ENCODE results near the gene SMARCAD1.

DNA sequence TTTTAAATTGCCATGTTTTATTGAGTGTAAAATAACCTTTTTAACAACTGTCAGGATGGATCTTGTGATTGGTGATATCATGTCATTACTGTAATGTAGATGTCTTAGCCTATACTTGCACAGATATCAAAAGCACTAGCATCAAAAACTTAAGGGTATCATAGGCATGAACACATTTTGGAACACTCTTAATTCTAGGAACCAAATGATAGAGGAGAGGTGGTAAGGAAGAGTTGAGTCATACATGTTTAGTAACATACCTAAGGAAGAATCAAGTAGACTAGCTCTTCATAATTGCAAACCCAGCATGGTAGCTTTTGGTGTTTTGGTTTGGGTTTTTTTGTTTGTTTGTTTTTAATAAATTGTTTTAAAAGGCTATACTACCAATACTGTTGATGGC lies 43.4 kb downstream of the SMARCAD1 start:
- TF ChIP-seq, protein P1, sequence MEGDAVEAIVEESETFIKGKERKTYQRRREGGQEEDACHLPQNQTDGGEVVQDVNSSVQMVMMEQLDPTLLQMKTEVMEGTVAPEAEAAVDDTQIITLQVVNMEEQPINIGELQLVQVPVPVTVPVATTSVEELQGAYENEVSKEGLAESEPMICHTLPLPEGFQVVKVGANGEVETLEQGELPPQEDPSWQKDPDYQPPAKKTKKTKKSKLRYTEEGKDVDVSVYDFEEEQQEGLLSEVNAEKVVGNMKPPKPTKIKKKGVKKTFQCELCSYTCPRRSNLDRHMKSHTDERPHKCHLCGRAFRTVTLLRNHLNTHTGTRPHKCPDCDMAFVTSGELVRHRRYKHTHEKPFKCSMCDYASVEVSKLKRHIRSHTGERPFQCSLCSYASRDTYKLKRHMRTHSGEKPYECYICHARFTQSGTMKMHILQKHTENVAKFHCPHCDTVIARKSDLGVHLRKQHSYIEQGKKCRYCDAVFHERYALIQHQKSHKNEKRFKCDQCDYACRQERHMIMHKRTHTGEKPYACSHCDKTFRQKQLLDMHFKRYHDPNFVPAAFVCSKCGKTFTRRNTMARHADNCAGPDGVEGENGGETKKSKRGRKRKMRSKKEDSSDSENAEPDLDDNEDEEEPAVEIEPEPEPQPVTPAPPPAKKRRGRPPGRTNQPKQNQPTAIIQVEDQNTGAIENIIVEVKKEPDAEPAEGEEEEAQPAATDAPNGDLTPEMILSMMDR (IDR thresholded peaks at IDR 0.05) = no peak
- no peak for TF ChIP-seq POLR2AphosphoS5 (IDR thresholded peaks at IDR 0.05)

Measured in upper lobe of left lung (tissue), 4 donors.